GM12878 (cell line): ENCODE data around the gene TDP2.

Source experiments
- CREM ChIP-seq: IDR thresholded peaks from 2 replicates; pipeline ENCODE4 v1.6.1; 2014; ENCODE audit warnings: antibody characterized with exemption, low read depth
- CTCF ChIP-seq, 3 experiments: IDR thresholded peaks in 2 of 3; conservative IDR thresholded peaks in 1 of 3; 2 replicates each; pipeline ENCODE4 v1.5.1; 2011; ENCODE audit warnings: low read depth in 3 of 3, low read length in 3 of 3, mild to moderate bottlenecking in 3 of 3, control low read depth in 2 of 3, moderate library complexity in 2 of 3, inconsistent platforms in 1 of 3, mixed read lengths in 1 of 3; ENCODE audit not compliant: control insufficient read depth in 2 of 3, insufficient read depth in 1 of 3; ENCODE audit errors: extremely low read depth in 1 of 3
- EGR1 ChIP-seq, 2 experiments: IDR thresholded peaks; 1 replicate in 1 of 2; 2 replicates in 1 of 2; pipeline ENCODE4 v1.6.1; 2011 to 2012; ENCODE audit warnings: low read depth in 2 of 2, low read length in 2 of 2, borderline replicate concordance in 1 of 2, mild to moderate bottlenecking in 1 of 2, moderate library complexity in 1 of 2
- ELK1 ChIP-seq: IDR thresholded peaks from 2 replicates; pipeline ENCODE4 v1.6.1; 2012; ENCODE audit warnings: low read depth, low read length, improper control_type of control experiment
- EP300 ChIP-seq, 2 experiments: fragments of 150-350 bp in 1 of 2; IDR thresholded peaks; 2 replicates each; pipeline ENCODE4 v1.6.1; 2011 to 2012; ENCODE audit warnings: low read depth in 2 of 2, low read length in 2 of 2, borderline replicate concordance in 1 of 2, improper control_type of control experiment in 1 of 2, inconsistent platforms in 1 of 2; ENCODE audit not compliant: control insufficient read depth in 1 of 2
- ETV6 ChIP-seq, 2 experiments: fragments of 450-650 bp in 1 of 2; IDR thresholded peaks in 1 of 2; conservative IDR thresholded peaks in 1 of 2; 2 replicates each; pipeline ENCODE4 v1.6.1; 2014; ENCODE audit warnings: antibody characterized with exemption in 1 of 2, borderline replicate concordance in 1 of 2, low read depth in 1 of 2, mild to moderate bottlenecking in 1 of 2, moderate library complexity in 1 of 2
- GABPA ChIP-seq: IDR thresholded peaks from 2 replicates; pipeline ENCODE4 v1.6.1; 2014; ENCODE audit warnings: antibody characterized with exemption, low read depth, mild to moderate bottlenecking, inconsistent platforms
- JUNB ChIP-seq: IDR thresholded peaks from 2 replicates; pipeline ENCODE4 v1.6.1; 2016; ENCODE audit warnings: antibody characterized with exemption, mild to moderate bottlenecking
- POLR2A ChIP-seq: IDR thresholded peaks from 2 replicates; pipeline ENCODE4 v1.6.1; 2011; ENCODE audit warnings: low read depth, mild to moderate bottlenecking, low read length
- POLR2AphosphoS5 ChIP-seq: IDR thresholded peaks from 2 replicates; pipeline ENCODE4 v1.6.1; 2011; ENCODE audit warnings: mild to moderate bottlenecking, low read length, inconsistent platforms
- RAD21 ChIP-seq: IDR thresholded peaks from 2 replicates; pipeline ENCODE4 v1.6.1; 2011; ENCODE audit warnings: mild to moderate bottlenecking, low read depth, low read length, moderate library complexity; ENCODE audit not compliant: insufficient read depth
- RAD51 ChIP-seq: fragments of 450-650 bp; IDR thresholded peaks from 2 replicates; pipeline ENCODE4 v1.6.1; 2016; ENCODE audit warnings: moderate library complexity, mild to moderate bottlenecking, inconsistent platforms
- RFX5 ChIP-seq: IDR thresholded peaks from 2 replicates; pipeline ENCODE4 v1.6.1; 2011; ENCODE audit warnings: low read depth, low read length, improper control_type of control experiment
- TCF12 ChIP-seq: IDR thresholded peaks from 2 replicates; pipeline ENCODE4 v1.6.1; 2011; ENCODE audit warnings: low read depth, mild to moderate bottlenecking, low read length

GRCh38 chr6:24709014-24709711 lies 42.5 kb upstream of the TDP2 start:
- TF ChIP-seq ETV6 (conservative IDR thresholded peaks at IDR 0.05 in 1 of 2, IDR thresholded peaks at IDR 0.05 in 1 of 2; ENCODE audit: borderline replicate concordance in 1 of 2, low read depth in 1 of 2) (no peak), EGR1 (IDR thresholded peaks at IDR 0.05; ENCODE audit: borderline replicate concordance in 1 of 2, low read depth in 2 of 2, low read length in 2 of 2) (no peak), POLR2AphosphoS5 (peak; percentile 25; the same call in 1 of the 2 replicates), JUNB (no peak), RAD51 (no peak), GABPA (no peak), CTCF (IDR thresholded peaks at IDR 0.05 in 2 of 3, conservative IDR thresholded peaks at IDR 0.05 in 1 of 3; ENCODE audit: control insufficient read depth in 2 of 3, extremely low read depth in 1 of 3, insufficient read depth in 1 of 3, low read depth in 3 of 3, low read length in 3 of 3) (no peak), EP300 (IDR thresholded peaks at IDR 0.05; ENCODE audit: borderline replicate concordance in 1 of 2, control insufficient read depth in 1 of 2, low read depth in 2 of 2, low read length in 2 of 2) (no peak), TCF12 (no peak), CREM (no peak), RAD21 (no peak), ELK1 (no peak), POLR2A (no peak), RFX5 (no peak)
